HEK293 (cell line): ENCODE measurements around the gene ESRRA.

ENCODE experiments used
- ATF2 ChIP-seq: fragments of 450-650 bp; formaldehyde crosslinking; IDR thresholded peaks from 2 replicates; pipeline ENCODE4 v1.5.1; 2016; ENCODE audit warnings: missing biosample characterization, missing genetic modification characterization, low read depth
- BCL6B ChIP-seq: fragments of 450-650 bp; formaldehyde crosslinking; IDR thresholded peaks from 2 replicates; pipeline ENCODE4 v1.5.1; 2017; ENCODE audit warnings: missing biosample characterization, missing genetic modification characterization
- KLF17 ChIP-seq: fragments of 450-650 bp; formaldehyde crosslinking; IDR thresholded peaks from 2 replicates; pipeline ENCODE4 v1.5.1; 2016; ENCODE audit warnings: missing biosample characterization, missing genetic modification characterization
- MEIS1 ChIP-seq: sonication (generic); formaldehyde crosslinking; IDR thresholded peaks from 2 replicates; pipeline ENCODE4 v1.8.1; 2022; ENCODE audit warnings: missing genetic modification reagents, mild to moderate bottlenecking, borderline replicate concordance
- PRDM4 ChIP-seq: fragments of 450-650 bp; formaldehyde crosslinking; IDR thresholded peaks from 2 replicates; pipeline ENCODE4 v1.5.1; 2017; ENCODE audit warnings: missing biosample characterization, missing genetic modification characterization
- SALL2 ChIP-seq: fragments of 450-650 bp; formaldehyde crosslinking; IDR thresholded peaks from 2 replicates; pipeline ENCODE4 v1.5.0; 2017; ENCODE audit warnings: missing biosample characterization, mild to moderate bottlenecking, missing genetic modification characterization, borderline replicate concordance
- TRIM28 ChIP-seq: IDR thresholded peaks from 2 replicates; pipeline ENCODE4 v1.6.1; 2011; ENCODE audit warnings: low read length, control low read depth, borderline replicate concordance
- ZBTB1 ChIP-seq: fragments of 450-650 bp; formaldehyde crosslinking; IDR thresholded peaks from 2 replicates; pipeline ENCODE4 v1.5.1; 2016; ENCODE audit warnings: missing biosample characterization, missing genetic modification characterization
- ZBTB11 ChIP-seq: fragments of 450-650 bp; formaldehyde crosslinking; conservative IDR thresholded peaks from 2 replicates; pipeline ENCODE4 v1.5.1; 2016; ENCODE audit warnings: low read depth, missing biosample characterization, missing genetic modification characterization
- ZBTB21 ChIP-seq: fragments of 450-650 bp; formaldehyde crosslinking; IDR thresholded peaks from 2 replicates; pipeline ENCODE4 v1.5.1; 2017; ENCODE audit warnings: missing biosample characterization, missing genetic modification characterization
- ZBTB44 ChIP-seq: fragments of 450-650 bp; IDR thresholded peaks from 2 replicates; pipeline ENCODE4 v1.5.1; 2018; ENCODE audit warnings: missing biosample characterization, mild to moderate bottlenecking, missing genetic modification characterization
- ZFP69B ChIP-seq: fragments of 450-650 bp; formaldehyde crosslinking; IDR thresholded peaks from 2 replicates; pipeline ENCODE4 v1.5.1; 2016; ENCODE audit warnings: missing biosample characterization, missing genetic modification characterization
- ZNF18 ChIP-seq: fragments of 450-650 bp; formaldehyde crosslinking; IDR thresholded peaks from 2 replicates; pipeline ENCODE4 v1.5.1; 2016; ENCODE audit warnings: missing biosample characterization, missing genetic modification characterization
- ZNF239 ChIP-seq: fragments of 450-650 bp; formaldehyde crosslinking; IDR thresholded peaks from 2 replicates; pipeline ENCODE4 v1.5.1; 2016; ENCODE audit warnings: missing biosample characterization, missing genetic modification characterization
- ZNF24 ChIP-seq: fragments of 450-650 bp; formaldehyde crosslinking; IDR thresholded peaks from 2 replicates; pipeline ENCODE4 v1.5.1; 2016; ENCODE audit warnings: missing biosample characterization, missing genetic modification characterization
- ZNF248 ChIP-seq: fragments of 450-650 bp; formaldehyde crosslinking; IDR thresholded peaks from 2 replicates; pipeline ENCODE4 v1.5.1; 2017; ENCODE audit warnings: missing biosample characterization, missing genetic modification characterization
- ZNF280C ChIP-seq: fragments of 450-650 bp; formaldehyde crosslinking; IDR thresholded peaks from 2 replicates; pipeline ENCODE4 v1.5.1; 2016; ENCODE audit warnings: missing biosample characterization, missing genetic modification characterization
- ZNF48 ChIP-seq: fragments of 450-650 bp; formaldehyde crosslinking; IDR thresholded peaks from 2 replicates; pipeline ENCODE4 v1.5.1; 2016; ENCODE audit warnings: missing biosample characterization, missing genetic modification characterization
- ZNF521 ChIP-seq: fragments of 450-650 bp; formaldehyde crosslinking; IDR thresholded peaks from 2 replicates; pipeline ENCODE4 v1.5.1; 2017; ENCODE audit warnings: missing biosample characterization, mild to moderate bottlenecking, missing genetic modification characterization
- ZNF548 ChIP-seq: fragments of 450-650 bp; formaldehyde crosslinking; IDR thresholded peaks from 2 replicates; pipeline ENCODE4 v1.5.1; 2016; ENCODE audit warnings: missing biosample characterization, missing genetic modification characterization
- ZNF558 ChIP-seq: fragments of 450-650 bp; formaldehyde crosslinking; IDR thresholded peaks from 2 replicates; pipeline ENCODE4 v1.5.1; 2016; ENCODE audit warnings: missing biosample characterization, missing genetic modification characterization
- ZNF660 ChIP-seq: fragments of 450-650 bp; IDR thresholded peaks from 2 replicates; pipeline ENCODE4 v1.5.1; 2018; ENCODE audit warnings: missing biosample characterization, mild to moderate bottlenecking, missing genetic modification characterization
- ZNF785 ChIP-seq: fragments of 450-650 bp; formaldehyde crosslinking; IDR thresholded peaks from 2 replicates; pipeline ENCODE4 v1.5.1; 2016; ENCODE audit warnings: missing biosample characterization, missing genetic modification characterization

The ESRRA gene

GRCh38 chr11:64305691-64306562 lies 603 bp downstream of the ESRRA start (continued):
- no peak for TF ChIP-seq ZNF48 (tag by site-specific recombination)
- TF ChIP-seq ZNF248 (tag by site-specific recombination): no peak
- no peak for TF ChIP-seq ZNF785
- TF ChIP-seq ZNF280C: no peak
- no peak; the same call in none of the 2 replicates for TF ChIP-seq KLF17
- no peak for TF ChIP-seq SALL2 (tag by site-specific recombination)
- TF ChIP-seq ZFP69B: no peak
- no peak for TF ChIP-seq ZBTB1 (tag by site-specific recombination)
- no peak for TF ChIP-seq ZNF18 (tag by site-specific recombination)
- no peak for TF ChIP-seq ZBTB44 (tag by site-specific recombination)
- TF ChIP-seq ATF2: no peak
- TF ChIP-seq PRDM4 (tag by site-specific recombination): no peak
- no peak for TF ChIP-seq TRIM28
- TF ChIP-seq ZNF660 (tag by site-specific recombination): no peak
- no peak for TF ChIP-seq MEIS1
- TF ChIP-seq ZNF548: no peak
- no peak for TF ChIP-seq ZNF558 (tag by site-specific recombination)
- no peak for TF ChIP-seq ZBTB21
- TF ChIP-seq ZNF239 (tag by site-specific recombination): no peak
- no peak for TF ChIP-seq ZNF521
- no peak for TF ChIP-seq BCL6B (tag by site-specific recombination)
- peak; percentile 38; the same call in 1 of the 2 replicates for TF ChIP-seq ZBTB11 (tag by site-specific recombination)
- TF ChIP-seq ZNF24: no peak
